VCaP (cell line): Measurements from ENCODE around the gene LCN10.

Experiments
- H3K27ac ChIP-seq: fragments of 450-650 bp; 2 replicates; pipeline ENCODE4 v1.5.1; 2017
- CTCF ChIP-seq: fragments of 450-650 bp; conservative IDR thresholded peaks from 2 replicates; pipeline ENCODE4 v1.5.1; 2017; ENCODE audit warnings: mild to moderate bottlenecking, moderate library complexity

Gene LCN10

DNA sequence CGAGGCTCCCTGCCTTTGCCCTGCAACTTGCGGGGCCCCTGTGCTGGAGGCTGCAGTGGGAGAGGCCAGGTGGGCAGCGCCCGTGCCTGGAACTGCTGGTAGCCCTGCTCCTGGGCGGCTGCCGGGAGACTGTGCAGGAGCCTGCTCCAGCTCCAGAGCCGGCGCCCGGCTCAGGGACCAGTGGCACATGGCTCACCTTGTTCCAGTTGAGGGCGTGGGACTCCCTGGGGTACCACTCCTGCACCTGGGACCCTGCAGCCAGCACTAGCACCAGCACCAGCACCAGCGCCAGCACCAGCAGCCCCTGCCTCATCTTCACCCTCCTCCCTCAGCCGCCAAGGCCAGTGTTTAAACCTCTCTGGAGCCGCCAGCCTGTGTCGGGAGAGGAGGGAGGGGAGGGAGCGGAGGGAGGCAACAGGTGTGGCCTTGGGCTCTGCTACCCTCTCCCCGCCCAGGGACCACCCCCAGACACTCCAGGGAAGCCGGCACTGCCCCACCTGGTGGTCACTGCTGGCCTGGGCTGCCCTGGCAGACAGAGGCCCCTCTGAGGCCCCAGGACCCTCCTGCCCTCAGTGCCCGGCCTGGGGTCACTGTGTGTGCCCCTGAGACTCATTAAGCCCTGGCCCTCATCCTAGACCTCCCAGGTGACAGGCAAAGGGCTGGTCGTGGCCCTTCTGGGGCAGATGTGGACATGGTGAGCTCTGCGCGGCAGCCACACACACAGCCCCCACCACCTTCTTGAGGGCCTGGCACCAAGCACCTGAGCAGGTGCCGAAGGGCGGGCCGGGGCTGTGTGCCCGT is at the start of gene LCN10:
Gene LCN10 (minus strand): TSS at position 350 of the 801 bp plus-strand sequence. CDS start 37 bp downstream, at position 313.
- peak; percentile 74 for TF ChIP-seq CTCF
- H3K27ac ChIP-seq: peak within 1 kb of the TSS; percentile 2; the same call in 1 of the 2 replicates

GRCh38 chr9:136791516-136792276 is 49.0 kb upstream of the LCN10 start:
- peak overlapping the region; percentile 100 for H3K27ac ChIP-seq
- TF ChIP-seq CTCF: peak; percentile 96

- TF ChIP-seq CTCF: no peak
- peak within 1 kb of the TSS; percentile 100 for H3K27ac ChIP-seq
Measured at GRCh38 chr9:136790640-136791515, 48.1 kb upstream of the LCN10 start, which contains the start of gene TMEM141. TSS of gene TMEM141 (plus strand) at chr9:136791344. CDS start at chr9:136791371, 27 bp downstream.

DNA sequence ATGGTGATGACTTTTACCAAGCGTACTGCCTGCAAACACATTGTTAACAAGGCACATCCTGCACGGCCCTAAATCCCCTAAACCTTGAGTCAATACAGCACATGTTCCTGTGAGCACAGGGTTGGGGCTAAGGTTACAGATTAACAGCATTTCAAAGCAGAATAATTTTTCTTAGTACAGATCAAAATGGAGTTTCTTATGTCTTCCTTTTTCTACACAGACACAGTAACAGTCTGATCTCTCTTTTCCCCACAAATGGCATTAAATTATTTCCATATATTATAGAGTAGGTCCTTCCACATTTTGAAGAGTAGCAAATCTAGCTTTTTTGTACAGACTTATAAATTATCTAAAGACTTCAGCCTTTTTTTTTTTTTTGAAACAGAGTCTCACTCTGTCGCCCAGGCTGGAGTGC is 46.8 kb upstream of the LCN10 start:
- TF ChIP-seq CTCF: no peak
- peak overlapping the region; percentile 100 for H3K27ac ChIP-seq

DNA sequence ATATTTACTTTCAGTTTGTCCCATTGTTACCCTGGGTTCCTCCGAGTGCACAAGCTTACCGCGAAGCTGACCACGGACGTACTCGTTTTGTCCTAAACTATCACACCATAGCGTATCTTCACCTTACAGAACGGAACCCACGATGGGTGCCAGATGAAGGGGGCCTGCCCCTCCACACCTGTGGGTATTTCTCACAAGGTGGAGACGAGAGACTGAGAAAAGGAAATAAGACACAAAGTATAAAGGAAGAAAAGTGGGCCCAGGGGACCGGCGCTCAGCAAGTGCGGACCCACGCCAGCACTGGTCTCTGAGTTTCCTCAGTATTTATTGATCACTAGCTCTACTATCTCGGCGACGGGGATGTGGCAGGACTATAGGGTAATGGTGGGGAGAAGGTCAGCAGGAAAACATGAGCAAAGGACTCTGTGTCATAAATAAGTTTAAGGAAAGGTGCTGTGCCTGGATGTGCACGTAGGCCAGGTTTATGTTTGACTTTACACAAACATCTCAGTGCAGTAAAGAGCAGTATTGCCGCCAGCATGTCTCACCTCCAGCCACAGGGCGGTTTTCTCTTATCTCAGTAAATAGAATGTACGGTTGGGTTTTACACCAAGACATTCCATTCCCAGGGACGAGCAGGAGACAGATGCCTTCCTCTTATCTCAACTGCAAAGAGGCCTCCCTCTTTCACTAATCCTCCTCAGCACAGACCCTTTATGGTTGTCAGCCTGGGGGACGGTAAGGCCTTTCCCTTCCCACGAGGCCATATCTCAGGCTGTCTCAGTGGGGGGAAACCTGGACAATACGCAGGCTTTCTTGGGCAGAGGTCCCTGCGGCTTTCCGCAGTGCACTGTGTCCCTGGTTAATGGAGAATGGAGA is 46.1 kb upstream of the LCN10 start:
- peak overlapping the region; percentile 100 for H3K27ac ChIP-seq

- TF ChIP-seq CTCF: peak; percentile 91
- H3K27ac ChIP-seq: peak overlapping the region; percentile 100
Measured at GRCh38 chr9:136787690-136788400, 45.1 kb upstream of the LCN10 start.

GRCh38 chr9:136786983-136787382 is 44.2 kb upstream of the LCN10 start:
- peak overlapping the region; percentile 100 for H3K27ac ChIP-seq
